Measurements from ENCODE around the gene H1-8. TPM values are rescaled to one million over a fixed set of nuclear protein-coding genes. Genes with fewer than 3 reads are reported as not detected.
A peak's percentile ranks its signal among the peaks of the same experiment; 100 is the strongest.

The H1-8 gene
- total RNA-seq, 4 donors from 2014 or later: not detected

GRCh38 chr3:129594907-129595390, 52.0 kb downstream of the H1-8 start:
- H3K9me3 ChIP-seq: no peaks in the 10 kb centered on the region
- 75% methylated on average over 5 to 6 of the region's 6 CpGs for WGBS, 2 donors
- H3K4me3 ChIP-seq: no peak overlapping the region
- H3K27me3 ChIP-seq: no peaks in the 10 kb centered on the region
- no peak for DNase-seq (ENCODE audit: low spot score in 2 of 2)
- H3K27ac ChIP-seq: peak overlapping the region; percentile 61 to 97 (median 83)
- H3K4me1 ChIP-seq: peaks cover 0 to 100% (median 91%) of the 10 kb centered on the region in 4 donors
- no peaks in the 10 kb centered on the region for H3K36me3 ChIP-seq
- TF ChIP-seq EP300 (IDR thresholded peaks at IDR 0.05) (no peak), CTCF (IDR thresholded peaks at IDR 0.05) (no peak), POLR2A (IDR thresholded peaks at IDR 0.05) (no peak)

GRCh38 chr3:129595544-129596193, 52.7 kb downstream of the H1-8 start:
- Histone ChIP-seq H3K36me3 (no peaks in the 10 kb centered on the region), H3K9me3 (no peaks in the 10 kb centered on the region), H3K4me3 (peak overlapping the region in 2 of 4 donors; percentile 22 to 30), H3K4me1 (peaks cover 0 to 100% (median 92%) of the 10 kb centered on the region in 4 donors), H3K27ac (peak overlapping the region; percentile 61 to 97 (median 83)), H3K27me3 (no peaks in the 10 kb centered on the region)
- no peak for DNase-seq (ENCODE audit: low spot score in 2 of 2)
- TF ChIP-seq CTCF (IDR thresholded peaks at IDR 0.05) (no peak), EP300 (IDR thresholded peaks at IDR 0.05) (no peak), POLR2A (IDR thresholded peaks at IDR 0.05) (no peak)
- WGBS, 2 donors: 55 to 60% methylated on average over 8 to 9 of the region's 10 CpGs

- peak; percentile 87 for DNase-seq (ENCODE audit: low spot score in 2 of 2)
Measured at GRCh38 chr3:129596194-129597086, 53.5 kb downstream of the H1-8 start.

GRCh38 chr3:129597087-129597999, 54.4 kb downstream of the H1-8 start:
- Histone ChIP-seq H3K9me3 (no peaks in the 10 kb centered on the region), H3K36me3 (no peaks in the 10 kb centered on the region), H3K27me3 (no peaks in the 10 kb centered on the region), H3K4me3 (peak overlapping the region in 1 of 4 donors; percentile 30), H3K27ac (peak overlapping the region; percentile 61 to 97 (median 83)), H3K4me1 (peaks cover 0 to 100% (median 92%) of the 10 kb centered on the region in 4 donors)
- no peak for DNase-seq (ENCODE audit: low spot score in 2 of 2)
- TF ChIP-seq CTCF (IDR thresholded peaks at IDR 0.05): no peak
- TF ChIP-seq EP300 (IDR thresholded peaks at IDR 0.05): no peak
- no peak for TF ChIP-seq POLR2A (IDR thresholded peaks at IDR 0.05)
- WGBS, 2 donors: 18 to 35% methylated on average over 26 to 31 of the region's 31 CpGs

More at GRCh38 chr3:129596194-129597086, 53.5 kb downstream of the H1-8 start:
- H3K36me3 ChIP-seq: no peaks in the 10 kb centered on the region
- H3K9me3 ChIP-seq: no peaks in the 10 kb centered on the region
- 3 to 10% methylated on average over 12 to 23 of the region's 27 CpGs for WGBS, 2 donors
- H3K27ac ChIP-seq: peak overlapping the region; percentile 61 to 97 (median 83)
- no peaks in the 10 kb centered on the region for H3K27me3 ChIP-seq
- TF ChIP-seq EP300 (IDR thresholded peaks at IDR 0.05) (peak; percentile 50 to 91), POLR2A (IDR thresholded peaks at IDR 0.05) (peak in 1 of 2 donors; percentile 30), CTCF (IDR thresholded peaks at IDR 0.05) (peak in 2 of 5 experiments; percentile 5 to 12)
- H3K4me1 ChIP-seq: peaks cover 0 to 100% (median 92%) of the 10 kb centered on the region in 4 donors
- H3K4me3 ChIP-seq: peak overlapping the region in 3 of 4 donors; percentile 1 to 30 (median 22)

Measured in tibial nerve (tissue), 4 donors.